ENCODE data around the gene AP4E1.

DNA sequence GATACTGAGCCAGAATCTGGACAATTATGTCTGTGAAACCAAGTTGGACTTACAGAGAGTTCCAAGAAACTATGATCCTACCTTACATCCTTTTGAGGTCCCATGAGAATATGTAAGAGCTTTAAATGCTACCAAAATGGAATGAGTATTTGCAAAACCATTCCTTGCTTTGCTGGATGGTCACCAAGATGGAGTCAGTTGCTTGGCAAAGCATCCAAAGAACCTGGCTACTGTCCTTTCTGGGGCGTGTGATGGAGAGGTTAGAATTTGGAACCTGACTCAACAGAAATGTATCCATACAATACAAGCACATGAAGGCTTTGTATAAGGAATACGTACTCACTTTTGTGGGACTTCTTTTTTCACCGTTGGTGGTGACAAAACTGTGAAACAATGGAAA lies 36.2 kb downstream of the AP4E1 start:
- TF ChIP-seq, protein P1, sequence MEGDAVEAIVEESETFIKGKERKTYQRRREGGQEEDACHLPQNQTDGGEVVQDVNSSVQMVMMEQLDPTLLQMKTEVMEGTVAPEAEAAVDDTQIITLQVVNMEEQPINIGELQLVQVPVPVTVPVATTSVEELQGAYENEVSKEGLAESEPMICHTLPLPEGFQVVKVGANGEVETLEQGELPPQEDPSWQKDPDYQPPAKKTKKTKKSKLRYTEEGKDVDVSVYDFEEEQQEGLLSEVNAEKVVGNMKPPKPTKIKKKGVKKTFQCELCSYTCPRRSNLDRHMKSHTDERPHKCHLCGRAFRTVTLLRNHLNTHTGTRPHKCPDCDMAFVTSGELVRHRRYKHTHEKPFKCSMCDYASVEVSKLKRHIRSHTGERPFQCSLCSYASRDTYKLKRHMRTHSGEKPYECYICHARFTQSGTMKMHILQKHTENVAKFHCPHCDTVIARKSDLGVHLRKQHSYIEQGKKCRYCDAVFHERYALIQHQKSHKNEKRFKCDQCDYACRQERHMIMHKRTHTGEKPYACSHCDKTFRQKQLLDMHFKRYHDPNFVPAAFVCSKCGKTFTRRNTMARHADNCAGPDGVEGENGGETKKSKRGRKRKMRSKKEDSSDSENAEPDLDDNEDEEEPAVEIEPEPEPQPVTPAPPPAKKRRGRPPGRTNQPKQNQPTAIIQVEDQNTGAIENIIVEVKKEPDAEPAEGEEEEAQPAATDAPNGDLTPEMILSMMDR (IDR thresholded peaks at IDR 0.05; ENCODE audit: poor library complexity, severe bottlenecking), result no peak
- no peak for TF ChIP-seq REST (IDR thresholded peaks at IDR 0.05; ENCODE audit: borderline replicate concordance)
